Breast epithelium (tissue), 3 donors: Measurements from ENCODE around the gene MYO3B.

Experiments used
- POLR2A ChIP-seq: fragments of 450-650 bp; IDR thresholded peaks from one replicate; pipeline ENCODE4 v1.6.1; 2016; ENCODE audit warnings: antibody characterized with exemption, mild to moderate bottlenecking, moderate library complexity
- POLR2AphosphoS5 ChIP-seq, 3 donors: sonication (generic); formaldehyde crosslinking; IDR thresholded peaks; one replicate each; pipeline ENCODE4 v1.6.1; 2017; ENCODE audit warnings: antibody characterized with exemption in 3 of 3

DNA sequence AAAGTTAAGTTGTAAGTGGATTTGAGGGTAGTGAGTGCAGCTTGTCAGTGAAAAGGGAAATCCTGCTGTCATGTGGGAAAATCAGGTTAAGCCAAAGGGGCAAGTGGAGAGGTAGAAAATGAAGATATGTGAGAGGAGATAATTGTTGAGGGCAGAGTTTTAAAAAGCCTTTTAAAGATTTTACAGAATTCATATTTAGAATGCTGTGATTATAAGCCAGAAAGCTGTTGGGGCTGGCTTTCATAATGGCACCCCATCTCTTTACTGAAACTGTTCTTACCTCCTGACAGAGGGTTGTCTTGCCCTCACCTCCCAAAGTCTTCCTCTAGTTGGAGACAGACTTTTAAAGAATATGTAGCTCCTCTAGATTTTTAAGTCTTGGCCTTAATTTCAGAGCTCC, 86.9 kb downstream of the MYO3B start:
- TF ChIP-seq POLR2AphosphoS5 (IDR thresholded peaks at IDR 0.05) (no peak), POLR2A (no peak)
